PFSK-1 (cell line): ENCODE measurements around the gene COX7B2.

Experiments used
- POLR2AphosphoS5 ChIP-seq: IDR thresholded peaks from 2 replicates; pipeline ENCODE4 v1.6.1; 2012; ENCODE audit warnings: low read depth, mild to moderate bottlenecking, control low read depth, low read length, moderate library complexity
- SIN3A ChIP-seq: IDR thresholded peaks from 2 replicates; pipeline ENCODE4 v1.6.1; 2012; ENCODE audit warnings: mild to moderate bottlenecking, low read length, moderate library complexity, borderline replicate concordance; ENCODE audit not compliant: insufficient read depth
- TAF1 ChIP-seq: IDR thresholded peaks from 2 replicates; pipeline ENCODE4 v1.6.1; 2012; ENCODE audit warnings: low read length, control low read depth, borderline replicate concordance; ENCODE audit not compliant: insufficient read depth

- TF ChIP-seq TAF1: no peak
- TF ChIP-seq SIN3A: no peak
- no peak for TF ChIP-seq POLR2AphosphoS5
Observed at GRCh38 chr4:46931981-46932380, 22.9 kb upstream of the COX7B2 start.
